ENCODE results near the gene RECK. TPM values are rescaled to one million over a fixed set of nuclear protein-coding genes. Genes with fewer than 3 reads are reported as not detected.
"Not testable (repeated sequence)": the region's sequence is repeated elsewhere in the genome, so short reads cannot be mapped to it uniquely, and the experiment has no call there.

The RECK gene
- total RNA-seq, 4 donors from 2014 or later, result 15.6 to 24.1 (median 18.7) TPM

GRCh38 chr9:36082931-36083330, 46.2 kb downstream of the RECK start:
- Histone ChIP-seq H3K27me3 (no peaks in the 10 kb centered on the region), H3K36me3 (peaks cover 0 to 50% (median 0%) of the 10 kb centered on the region in 3 donors), H3K4me3 (no peak overlapping the region), H3K4me1 (no peaks in the 10 kb centered on the region), H3K9me3 (no peaks in the 10 kb centered on the region), H3K27ac (no peak overlapping the region)
- DNase-seq (ENCODE audit: low spot score in 2 of 2), result no peak
- no peak for TF ChIP-seq POLR2A (IDR thresholded peaks at IDR 0.05)
- no peak for TF ChIP-seq EP300 (IDR thresholded peaks at IDR 0.05)
- no peak for TF ChIP-seq CTCF (IDR thresholded peaks at IDR 0.05)
- WGBS, 2 donors, result 78 to 81% methylated on average over 5 of the region's 5 CpGs

- peaks cover 0 to 46% (median 0%) of the 10 kb centered on the region in 3 donors for H3K36me3 ChIP-seq
- no peak overlapping the region for H3K27ac ChIP-seq
- TF ChIP-seq POLR2A (IDR thresholded peaks at IDR 0.05), result no peak
- TF ChIP-seq EP300 (IDR thresholded peaks at IDR 0.05), result no peak
- TF ChIP-seq CTCF (IDR thresholded peaks at IDR 0.05), result no peak
- no peak for DNase-seq (ENCODE audit: low spot score in 2 of 2)
- H3K9me3 ChIP-seq, result no peaks in the 10 kb centered on the region
- H3K4me3 ChIP-seq, result no peak overlapping the region
- WGBS, 2 donors, result 91% methylated on average over 7 of the region's 7 CpGs
- no peaks in the 10 kb centered on the region for H3K27me3 ChIP-seq
- H3K4me1 ChIP-seq, result peaks cover 0 to 6% (median 0%) of the 10 kb centered on the region in 4 donors
Observed at GRCh38 chr9:36086442-36086841, 49.7 kb downstream of the RECK start.

- H3K27me3 ChIP-seq; H3K27ac ChIP-seq; H3K4me1 ChIP-seq; DNase-seq (ENCODE audit: low spot score in 2 of 2); H3K9me3 ChIP-seq; H3K4me3 ChIP-seq: not testable (repeated sequence)
- peaks cover 0 to 46% (median 0%) of the 10 kb centered on the region in 3 donors for H3K36me3 ChIP-seq
Observed at GRCh38 chr9:36087054-36087453, 50.3 kb downstream of the RECK start.

- H3K9me3 ChIP-seq, result no peaks in the 10 kb centered on the region
- 89 to 90% methylated on average over 3 of the region's 3 CpGs for WGBS, 2 donors
- TF ChIP-seq CTCF (IDR thresholded peaks at IDR 0.05) (no peak), POLR2A (IDR thresholded peaks at IDR 0.05) (no peak), EP300 (IDR thresholded peaks at IDR 0.05) (no peak)
Observed at GRCh38 chr9:36088020-36088419, 51.3 kb downstream of the RECK start.

GRCh38 chr9:36091026-36091953, 54.6 kb downstream of the RECK start:
- WGBS, 2 donors, result 30 to 35% methylated on average over 8 of the region's 8 CpGs
- DNase-seq (ENCODE audit: low spot score in 2 of 2), result no peak
- no peaks in the 10 kb centered on the region for H3K9me3 ChIP-seq
- peaks cover 0 to 13% (median 0%) of the 10 kb centered on the region in 3 donors for H3K36me3 ChIP-seq
- H3K27ac ChIP-seq, result no peak overlapping the region
- H3K4me3 ChIP-seq, result no peak overlapping the region
- no peaks in the 10 kb centered on the region for H3K27me3 ChIP-seq
- peaks cover 0 to 9% (median 2%) of the 10 kb centered on the region in 4 donors for H3K4me1 ChIP-seq
- TF ChIP-seq EP300 (IDR thresholded peaks at IDR 0.05) (no peak), CTCF (IDR thresholded peaks at IDR 0.05) (no peak), POLR2A (IDR thresholded peaks at IDR 0.05) (no peak)

More at GRCh38 chr9:36088020-36088419, 51.3 kb downstream of the RECK start:
- Histone ChIP-seq H3K4me1 (peaks cover 0 to 9% (median 2%) of the 10 kb centered on the region in 4 donors), H3K36me3 (peaks cover 0 to 42% (median 0%) of the 10 kb centered on the region in 3 donors), H3K4me3 (no peak overlapping the region), H3K27ac (no peak overlapping the region), H3K27me3 (no peaks in the 10 kb centered on the region)
- no peak for DNase-seq (ENCODE audit: low spot score in 2 of 2)

Data from tibial nerve (tissue), 4 donors.